GM10266 (cell line): Measurements from ENCODE around the gene LSMEM2.

Experiments
- DNase-seq: peaks from one replicate; pipeline ENCODE4 v3.0.0; 2012; ENCODE audit errors: extremely low spot score
- CTCF ChIP-seq: IDR thresholded peaks from 2 replicates; pipeline ENCODE4 v1.5.1; 2012; ENCODE audit warnings: mild to moderate bottlenecking, low read depth; ENCODE audit not compliant: control insufficient read depth, insufficient read depth; ENCODE audit errors: missing control alignments

LSMEM2 gene

GRCh38 chr3:50323092-50323600, 44.3 kb downstream of the LSMEM2 start:
- no peak for TF ChIP-seq CTCF

GRCh38 chr3:50323614-50324199, 44.8 kb downstream of the LSMEM2 start:
- no peak for TF ChIP-seq CTCF
- no peak for DNase-seq

More at GRCh38 chr3:50323092-50323600, 44.3 kb downstream of the LSMEM2 start:
- no peak for DNase-seq

- peak; percentile 77 for DNase-seq
- peak; percentile 83 for TF ChIP-seq CTCF
These were observed 45.6 kb downstream of the LSMEM2 start for GRCh38 chr3:50324351-50325112.

- TF ChIP-seq CTCF = no peak
- DNase-seq = no peak
These were observed 46.2 kb downstream of the LSMEM2 start for GRCh38 chr3:50325113-50325480.

GRCh38 chr3:50325497-50326181, 46.8 kb downstream of the LSMEM2 start:
- TF ChIP-seq CTCF = no peak
- no peak for DNase-seq

- DNase-seq = no peak
- TF ChIP-seq CTCF = no peak
These were observed 47.3 kb downstream of the LSMEM2 start for GRCh38 chr3:50326182-50326541.
